HepG2 (cell line): ENCODE data around the gene JOSD1. TPM values are rescaled to one million over a fixed set of nuclear protein-coding genes. Genes with fewer than 3 reads are reported as not detected.

Experiments used
- MIER3 ChIP-seq: IDR thresholded peaks from 2 replicates; pipeline ENCODE4 v1.6.1; 2016; ENCODE audit warnings: missing compliant biosample characterization, borderline replicate concordance
- NFIB ChIP-seq: sonication (generic); formaldehyde crosslinking; IDR thresholded peaks from 2 replicates; pipeline ENCODE4 v1.9.0; 2021; ENCODE audit warnings: missing genetic modification reagents, mild to moderate bottlenecking, borderline replicate concordance
- RBAK ChIP-seq: sonication (generic); formaldehyde crosslinking; IDR thresholded peaks from 2 replicates; pipeline ENCODE4 v1.5.1; 2020; ENCODE audit warnings: mild to moderate bottlenecking, missing genetic modification reagents
- SETDB1 ChIP-seq: sonication (generic); formaldehyde crosslinking; IDR thresholded peaks from 2 replicates; pipeline ENCODE4 v1.5.1; 2020; ENCODE audit warnings: missing genetic modification reagents, mild to moderate bottlenecking, borderline replicate concordance
- ZBTB3 ChIP-seq: sonication (generic); formaldehyde crosslinking; IDR thresholded peaks from 2 replicates; pipeline ENCODE4 v1.4.0; 2020; ENCODE audit warnings: low read depth, mild to moderate bottlenecking, moderate library complexity, missing genetic modification reagents, borderline replicate concordance
- ZFAT ChIP-seq: sonication (generic); formaldehyde crosslinking; conservative IDR thresholded peaks from 2 replicates; pipeline ENCODE4 v1.8.1; 2023; ENCODE audit warnings: missing genetic modification reagents, inconsistent platforms
- ZNF343 ChIP-seq: sonication (generic); formaldehyde crosslinking; IDR thresholded peaks from 2 replicates; pipeline ENCODE4 v1.4.0; 2020; ENCODE audit warnings: mild to moderate bottlenecking, missing genetic modification reagents
- ZNF615 ChIP-seq: sonication (generic); formaldehyde crosslinking; IDR thresholded peaks from 2 replicates; pipeline ENCODE4 v1.5.0; 2020; ENCODE audit warnings: mild to moderate bottlenecking, missing genetic modification reagents, borderline replicate concordance
- polyA plus RNA-seq, 8 experiments: library from polyadenylated mRNA; depleted of rRNA in 3 of 8; stranded (reverse) in 7 of 8; unstranded in 1 of 8; fragments of >200 nt; fragmentation: Illumina TruSeq in 4 of 8; extraction: Trizol in 4 of 8; gene quantifications; 2 replicates each; pipeline versions ENCODE4 v1.2.1 to v1.2.3, GENCODE V29; 2011 to 2016; ENCODE audit warnings: low read depth in 4 of 8, missing spikeins in 1 of 8, mixed read lengths in 1 of 8; ENCODE audit not compliant: insufficient read depth in 1 of 8
- total RNA-seq, 5 experiments: library from RNA; depleted of rRNA; stranded (reverse); fragments of >200 nt; fragmentation: Illumina TruSeq; extraction: Trizol; gene quantifications; 2 replicates each; pipeline ENCODE4 v1.2.3, GENCODE V29; 2016; ENCODE audit warnings: low read depth in 1 of 5
- TF ChIP-seq, protein P1 (sequence below): sonication (generic); formaldehyde crosslinking; IDR thresholded peaks from 2 replicates; pipeline ENCODE4 v1.5.1; 2020; ENCODE audit warnings: mild to moderate bottlenecking, moderate library complexity, missing genetic modification reagents
- TF ChIP-seq, protein P2 (sequence below): sonication (generic); formaldehyde crosslinking; IDR thresholded peaks from 2 replicates; pipeline ENCODE4 v1.4.0; 2020; ENCODE audit warnings: missing genetic modification reagents
- TF ChIP-seq, protein P3 (sequence below): sonication (generic); formaldehyde crosslinking; IDR thresholded peaks from 2 replicates; pipeline ENCODE4 v1.4.0; 2020; ENCODE audit warnings: missing genetic modification reagents
- TF ChIP-seq, protein P4 (sequence below): IDR thresholded peaks from 2 replicates; pipeline ENCODE4 v1.6.1; 2016; ENCODE audit warnings: mild to moderate bottlenecking
- TF ChIP-seq, protein P5 (sequence below): IDR thresholded peaks from 2 replicates; pipeline ENCODE4 v1.6.1; 2016; ENCODE audit warnings: missing compliant biosample characterization, missing genetic modification reagents, borderline replicate concordance
- TF ChIP-seq, protein P6 (sequence below): sonication (generic); formaldehyde crosslinking; conservative IDR thresholded peaks from 2 replicates; pipeline ENCODE4 v1.8.0; 2022; ENCODE audit warnings: mild to moderate bottlenecking, moderate library complexity, missing genetic modification reagents
- TF ChIP-seq, protein P7 (sequence below): sonication (generic); formaldehyde crosslinking; IDR thresholded peaks from 2 replicates; pipeline ENCODE4 v1.9.0; 2021; ENCODE audit warnings: missing genetic modification reagents, mild to moderate bottlenecking, borderline replicate concordance

Gene JOSD1
- total and polyA plus RNA-seq, 2 of the 13 experiments (the other 11 are each of a cell fraction or from before 2014, with no cell fraction given): 31.7 to 38.4 TPM

DNA sequence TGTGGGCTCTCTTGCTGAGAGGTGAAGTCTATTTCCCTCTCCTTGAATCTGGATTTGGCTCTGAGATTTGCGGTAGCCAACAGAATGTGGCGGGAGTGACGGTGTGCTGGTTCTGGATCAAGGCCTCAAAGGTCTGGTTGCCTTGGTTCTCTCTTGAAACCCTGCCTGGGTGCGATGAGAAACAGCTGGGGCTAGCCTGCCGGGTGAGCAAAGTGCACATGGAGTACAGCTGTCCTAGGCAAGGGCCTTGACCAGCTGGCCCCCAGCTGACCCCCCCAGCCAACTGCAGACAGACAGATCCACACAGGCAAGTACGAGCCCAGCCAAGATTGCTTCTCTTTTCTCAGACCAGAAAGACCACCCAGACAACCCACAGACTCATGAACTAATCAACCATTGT, 44.2 kb upstream of the JOSD1 start (continued):
- TF ChIP-seq, protein P1, sequence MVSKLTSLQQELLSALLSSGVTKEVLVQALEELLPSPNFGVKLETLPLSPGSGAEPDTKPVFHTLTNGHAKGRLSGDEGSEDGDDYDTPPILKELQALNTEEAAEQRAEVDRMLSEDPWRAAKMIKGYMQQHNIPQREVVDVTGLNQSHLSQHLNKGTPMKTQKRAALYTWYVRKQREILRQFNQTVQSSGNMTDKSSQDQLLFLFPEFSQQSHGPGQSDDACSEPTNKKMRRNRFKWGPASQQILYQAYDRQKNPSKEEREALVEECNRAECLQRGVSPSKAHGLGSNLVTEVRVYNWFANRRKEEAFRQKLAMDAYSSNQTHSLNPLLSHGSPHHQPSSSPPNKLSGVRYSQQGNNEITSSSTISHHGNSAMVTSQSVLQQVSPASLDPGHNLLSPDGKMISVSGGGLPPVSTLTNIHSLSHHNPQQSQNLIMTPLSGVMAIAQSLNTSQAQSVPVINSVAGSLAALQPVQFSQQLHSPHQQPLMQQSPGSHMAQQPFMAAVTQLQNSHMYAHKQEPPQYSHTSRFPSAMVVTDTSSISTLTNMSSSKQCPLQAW (CRISPR knock-in tag): no peak
- TF ChIP-seq ZFAT (CRISPR knock-in tag) (no peak), MIER3 (CRISPR knock-in tag) (no peak), SETDB1 (CRISPR knock-in tag) (no peak), ZNF343 (no peak), ZNF615 (CRISPR knock-in tag) (no peak), ZBTB3 (CRISPR knock-in tag) (no peak), NFIB (CRISPR knock-in tag) (no peak), RBAK (no peak)
- TF ChIP-seq, protein P2, sequence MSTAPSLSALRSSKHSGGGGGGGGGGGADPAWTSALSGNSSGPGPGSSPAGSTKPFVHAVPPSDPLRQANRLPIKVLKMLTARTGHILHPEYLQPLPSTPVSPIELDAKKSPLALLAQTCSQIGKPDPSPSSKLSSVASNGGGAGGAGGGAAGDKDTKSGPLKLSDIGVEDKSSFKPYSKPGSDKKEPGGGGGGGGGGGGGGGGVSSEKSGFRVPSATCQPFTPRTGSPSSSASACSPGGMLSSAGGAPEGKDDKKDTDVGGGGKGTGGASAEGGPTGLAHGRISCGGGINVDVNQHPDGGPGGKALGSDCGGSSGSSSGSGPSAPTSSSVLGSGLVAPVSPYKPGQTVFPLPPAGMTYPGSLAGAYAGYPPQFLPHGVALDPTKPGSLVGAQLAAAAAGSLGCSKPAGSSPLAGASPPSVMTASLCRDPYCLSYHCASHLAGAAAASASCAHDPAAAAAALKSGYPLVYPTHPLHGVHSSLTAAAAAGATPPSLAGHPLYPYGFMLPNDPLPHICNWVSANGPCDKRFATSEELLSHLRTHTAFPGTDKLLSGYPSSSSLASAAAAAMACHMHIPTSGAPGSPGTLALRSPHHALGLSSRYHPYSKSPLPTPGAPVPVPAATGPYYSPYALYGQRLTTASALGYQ (CRISPR knock-in tag): no peak
- TF ChIP-seq, protein P3, sequence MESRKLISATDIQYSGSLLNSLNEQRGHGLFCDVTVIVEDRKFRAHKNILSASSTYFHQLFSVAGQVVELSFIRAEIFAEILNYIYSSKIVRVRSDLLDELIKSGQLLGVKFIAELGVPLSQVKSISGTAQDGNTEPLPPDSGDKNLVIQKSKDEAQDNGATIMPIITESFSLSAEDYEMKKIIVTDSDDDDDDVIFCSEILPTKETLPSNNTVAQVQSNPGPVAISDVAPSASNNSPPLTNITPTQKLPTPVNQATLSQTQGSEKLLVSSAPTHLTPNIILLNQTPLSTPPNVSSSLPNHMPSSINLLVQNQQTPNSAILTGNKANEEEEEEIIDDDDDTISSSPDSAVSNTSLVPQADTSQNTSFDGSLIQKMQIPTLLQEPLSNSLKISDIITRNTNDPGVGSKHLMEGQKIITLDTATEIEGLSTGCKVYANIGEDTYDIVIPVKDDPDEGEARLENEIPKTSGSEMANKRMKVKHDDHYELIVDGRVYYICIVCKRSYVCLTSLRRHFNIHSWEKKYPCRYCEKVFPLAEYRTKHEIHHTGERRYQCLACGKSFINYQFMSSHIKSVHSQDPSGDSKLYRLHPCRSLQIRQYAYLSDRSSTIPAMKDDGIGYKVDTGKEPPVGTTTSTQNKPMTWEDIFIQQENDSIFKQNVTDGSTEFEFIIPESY: peak; percentile 93
- TF ChIP-seq, protein P4, sequence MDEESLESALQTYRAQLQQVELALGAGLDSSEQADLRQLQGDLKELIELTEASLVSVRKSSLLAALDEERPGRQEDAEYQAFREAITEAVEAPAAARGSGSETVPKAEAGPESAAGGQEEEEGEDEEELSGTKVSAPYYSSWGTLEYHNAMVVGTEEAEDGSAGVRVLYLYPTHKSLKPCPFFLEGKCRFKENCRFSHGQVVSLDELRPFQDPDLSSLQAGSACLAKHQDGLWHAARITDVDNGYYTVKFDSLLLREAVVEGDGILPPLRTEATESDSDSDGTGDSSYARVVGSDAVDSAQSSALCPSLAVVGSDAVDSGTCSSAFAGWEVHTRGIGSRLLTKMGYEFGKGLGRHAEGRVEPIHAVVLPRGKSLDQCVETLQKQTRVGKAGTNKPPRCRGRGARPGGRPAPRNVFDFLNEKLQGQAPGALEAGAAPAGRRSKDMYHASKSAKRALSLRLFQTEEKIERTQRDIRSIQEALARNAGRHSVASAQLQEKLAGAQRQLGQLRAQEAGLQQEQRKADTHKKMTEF (CRISPR knock-in tag): no peak
- TF ChIP-seq, protein P5, sequence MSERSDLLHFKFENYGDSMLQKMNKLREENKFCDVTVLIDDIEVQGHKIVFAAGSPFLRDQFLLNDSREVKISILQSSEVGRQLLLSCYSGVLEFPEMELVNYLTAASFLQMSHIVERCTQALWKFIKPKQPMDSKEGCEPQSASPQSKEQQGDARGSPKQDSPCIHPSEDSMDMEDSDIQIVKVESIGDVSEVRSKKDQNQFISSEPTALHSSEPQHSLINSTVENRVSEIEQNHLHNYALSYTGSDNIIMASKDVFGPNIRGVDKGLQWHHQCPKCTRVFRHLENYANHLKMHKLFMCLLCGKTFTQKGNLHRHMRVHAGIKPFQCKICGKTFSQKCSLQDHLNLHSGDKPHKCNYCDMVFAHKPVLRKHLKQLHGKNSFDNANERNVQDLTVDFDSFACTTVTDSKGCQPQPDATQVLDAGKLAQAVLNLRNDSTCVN (CRISPR knock-in tag): peak; percentile 95
- TF ChIP-seq, protein P6, sequence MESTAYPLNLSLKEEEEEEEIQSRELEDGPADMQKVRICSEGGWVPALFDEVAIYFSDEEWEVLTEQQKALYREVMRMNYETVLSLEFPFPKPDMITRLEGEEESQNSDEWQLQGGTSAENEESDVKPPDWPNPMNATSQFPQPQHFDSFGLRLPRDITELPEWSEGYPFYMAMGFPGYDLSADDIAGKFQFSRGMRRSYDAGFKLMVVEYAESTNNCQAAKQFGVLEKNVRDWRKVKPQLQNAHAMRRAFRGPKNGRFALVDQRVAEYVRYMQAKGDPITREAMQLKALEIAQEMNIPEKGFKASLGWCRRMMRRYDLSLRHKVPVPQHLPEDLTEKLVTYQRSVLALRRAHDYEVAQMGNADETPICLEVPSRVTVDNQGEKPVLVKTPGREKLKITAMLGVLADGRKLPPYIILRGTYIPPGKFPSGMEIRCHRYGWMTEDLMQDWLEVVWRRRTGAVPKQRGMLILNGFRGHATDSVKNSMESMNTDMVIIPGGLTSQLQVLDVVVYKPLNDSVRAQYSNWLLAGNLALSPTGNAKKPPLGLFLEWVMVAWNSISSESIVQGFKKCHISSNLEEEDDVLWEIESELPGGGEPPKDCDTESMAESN (CRISPR knock-in tag): 0 out of 2 replicates have a peak, but pooled peaks have one; percentile 41
- TF ChIP-seq, protein P7, sequence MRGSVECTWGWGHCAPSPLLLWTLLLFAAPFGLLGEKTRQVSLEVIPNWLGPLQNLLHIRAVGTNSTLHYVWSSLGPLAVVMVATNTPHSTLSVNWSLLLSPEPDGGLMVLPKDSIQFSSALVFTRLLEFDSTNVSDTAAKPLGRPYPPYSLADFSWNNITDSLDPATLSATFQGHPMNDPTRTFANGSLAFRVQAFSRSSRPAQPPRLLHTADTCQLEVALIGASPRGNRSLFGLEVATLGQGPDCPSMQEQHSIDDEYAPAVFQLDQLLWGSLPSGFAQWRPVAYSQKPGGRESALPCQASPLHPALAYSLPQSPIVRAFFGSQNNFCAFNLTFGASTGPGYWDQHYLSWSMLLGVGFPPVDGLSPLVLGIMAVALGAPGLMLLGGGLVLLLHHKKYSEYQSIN: no peak
